ENCODE measurements around the gene COL17A1.

COL17A1 gene

GRCh38 chr10:104033966-104034365, 51.7 kb downstream of the COL17A1 start:
- no peak for TF ChIP-seq CTCF (IDR thresholded peaks at IDR 0.05; ENCODE audit: low read depth, low read length)
- in situ Hi-C loops (cut with HindIII; ENCODE audit: low sequenced_read_pairs), result no loop called here
- H3K4me3 ChIP-seq (ENCODE audit: low read depth, low read length), result no peak overlapping the region
- no peak for DNase-seq (ENCODE audit: low read depth, low spot score)

GRCh38 chr10:104033401-104033930, 52.2 kb downstream of the COL17A1 start:
- no peak for TF ChIP-seq CTCF (IDR thresholded peaks at IDR 0.05; ENCODE audit: low read depth, low read length)
- in situ Hi-C loops (cut with HindIII; ENCODE audit: low sequenced_read_pairs), result no loop called here
- no peak for DNase-seq (ENCODE audit: low read depth, low spot score)
- H3K4me3 ChIP-seq (ENCODE audit: low read depth, low read length), result no peak overlapping the region

GRCh38 chr10:104032144-104032775, 53.4 kb downstream of the COL17A1 start:
- in situ Hi-C loops (cut with HindIII; ENCODE audit: low sequenced_read_pairs), result no loop called here
- no peak overlapping the region for H3K4me3 ChIP-seq (ENCODE audit: low read depth, low read length)
- no peak for TF ChIP-seq CTCF (IDR thresholded peaks at IDR 0.05; ENCODE audit: low read depth, low read length)
- DNase-seq (ENCODE audit: low read depth, low spot score), result no peak

GRCh38 chr10:104031631-104032030, 54.0 kb downstream of the COL17A1 start:
- in situ Hi-C loops (cut with HindIII; ENCODE audit: low sequenced_read_pairs), result no loop called here
- no peak for DNase-seq (ENCODE audit: low read depth, low spot score)
- TF ChIP-seq CTCF (IDR thresholded peaks at IDR 0.05; ENCODE audit: low read depth, low read length), result no peak
- H3K4me3 ChIP-seq (ENCODE audit: low read depth, low read length), result no peak overlapping the region

GRCh38 chr10:104029521-104029860, 56.2 kb downstream of the COL17A1 start:
- no peak for DNase-seq (ENCODE audit: low read depth, low spot score)
- H3K4me3 ChIP-seq (ENCODE audit: low read depth, low read length), result no peak overlapping the region
- in situ Hi-C loops (cut with HindIII; ENCODE audit: low sequenced_read_pairs), result no loop called here
- no peak for TF ChIP-seq CTCF (IDR thresholded peaks at IDR 0.05; ENCODE audit: low read depth, low read length)

- in situ Hi-C loops (cut with HindIII; ENCODE audit: low sequenced_read_pairs), result no loop called here
- no peak overlapping the region for H3K4me3 ChIP-seq (ENCODE audit: low read depth, low read length)
- no peak for TF ChIP-seq CTCF (IDR thresholded peaks at IDR 0.05; ENCODE audit: low read depth, low read length)
- no peak for DNase-seq (ENCODE audit: low read depth, low spot score)
Measured at GRCh38 chr10:104028823-104029520, 56.7 kb downstream of the COL17A1 start.
